Measurements from ENCODE around the gene ZNF616. TPM values are rescaled to one million over a fixed set of nuclear protein-coding genes. Genes with fewer than 3 reads are reported as not detected.
A peak's percentile ranks its signal among the peaks of the same experiment; 100 is the strongest.

ZNF616 gene
- total RNA-seq, 1 donor, result 12.5 TPM

DNA sequence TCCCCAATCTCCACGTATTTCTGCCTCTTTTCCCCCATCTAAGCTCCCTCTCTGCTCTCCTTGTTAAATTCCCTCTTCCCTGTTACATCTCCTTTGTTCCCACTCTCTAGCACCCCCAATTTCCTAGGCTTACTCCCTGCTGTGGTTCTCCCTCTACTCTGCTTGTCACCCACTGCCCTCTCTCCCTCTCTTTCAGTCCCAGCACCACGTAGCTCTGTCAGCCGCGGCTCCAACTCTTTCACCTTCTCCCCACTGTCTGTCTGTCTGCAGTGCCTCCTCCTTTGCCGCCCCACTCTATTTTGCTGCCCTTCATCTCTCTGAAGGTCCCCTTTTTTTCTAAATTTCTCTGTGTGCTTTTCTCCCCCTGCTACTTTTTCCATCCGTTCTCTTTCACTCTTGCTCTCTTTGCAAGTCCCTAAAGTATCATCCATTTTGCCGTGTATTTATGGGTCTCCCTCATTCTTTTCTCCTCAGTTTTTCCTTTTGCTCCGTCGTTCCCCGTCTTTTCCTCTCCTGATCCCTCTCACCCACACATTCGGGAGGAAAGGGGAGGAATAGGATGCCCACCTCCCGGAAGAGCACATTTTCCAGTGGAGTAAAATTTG, 45.1 kb downstream of the ZNF616 start:
- TF ChIP-seq, protein P1, sequence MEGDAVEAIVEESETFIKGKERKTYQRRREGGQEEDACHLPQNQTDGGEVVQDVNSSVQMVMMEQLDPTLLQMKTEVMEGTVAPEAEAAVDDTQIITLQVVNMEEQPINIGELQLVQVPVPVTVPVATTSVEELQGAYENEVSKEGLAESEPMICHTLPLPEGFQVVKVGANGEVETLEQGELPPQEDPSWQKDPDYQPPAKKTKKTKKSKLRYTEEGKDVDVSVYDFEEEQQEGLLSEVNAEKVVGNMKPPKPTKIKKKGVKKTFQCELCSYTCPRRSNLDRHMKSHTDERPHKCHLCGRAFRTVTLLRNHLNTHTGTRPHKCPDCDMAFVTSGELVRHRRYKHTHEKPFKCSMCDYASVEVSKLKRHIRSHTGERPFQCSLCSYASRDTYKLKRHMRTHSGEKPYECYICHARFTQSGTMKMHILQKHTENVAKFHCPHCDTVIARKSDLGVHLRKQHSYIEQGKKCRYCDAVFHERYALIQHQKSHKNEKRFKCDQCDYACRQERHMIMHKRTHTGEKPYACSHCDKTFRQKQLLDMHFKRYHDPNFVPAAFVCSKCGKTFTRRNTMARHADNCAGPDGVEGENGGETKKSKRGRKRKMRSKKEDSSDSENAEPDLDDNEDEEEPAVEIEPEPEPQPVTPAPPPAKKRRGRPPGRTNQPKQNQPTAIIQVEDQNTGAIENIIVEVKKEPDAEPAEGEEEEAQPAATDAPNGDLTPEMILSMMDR (IDR thresholded peaks at IDR 0.05; ENCODE audit: insufficient read depth, low read depth, low read length), result no peak
- DNase-seq (ENCODE audit: low read depth), result peak; percentile 6
- peak overlapping the region; percentile 100 for H3K4me3 ChIP-seq (ENCODE audit: low read depth, low read length)

DNA sequence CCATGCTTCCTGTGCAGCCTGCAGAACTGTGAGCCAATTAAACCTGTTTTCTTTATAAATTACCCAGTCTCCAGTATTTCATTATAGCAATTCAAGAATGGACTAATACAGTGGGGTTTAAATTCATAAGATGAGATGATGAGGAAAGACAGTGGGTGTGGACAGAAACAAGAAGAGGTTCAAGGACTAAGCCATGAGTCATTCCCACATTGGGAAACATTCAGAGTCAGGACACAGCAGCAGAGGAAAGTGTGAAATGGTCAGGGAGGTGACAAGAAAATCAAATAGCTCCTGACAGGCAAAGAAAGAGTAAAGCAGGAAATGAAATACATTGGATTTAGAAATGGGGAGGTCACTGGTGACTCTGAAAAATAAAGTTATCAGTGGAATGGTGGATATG, 53.3 kb downstream of the ZNF616 start:
- peak; percentile 63 for DNase-seq (ENCODE audit: low read depth)
- H3K4me3 ChIP-seq (ENCODE audit: low read depth, low read length), result no peak overlapping the region
- TF ChIP-seq, protein P1 (IDR thresholded peaks at IDR 0.05; ENCODE audit: insufficient read depth, low read depth, low read length), result no peak

DNA sequence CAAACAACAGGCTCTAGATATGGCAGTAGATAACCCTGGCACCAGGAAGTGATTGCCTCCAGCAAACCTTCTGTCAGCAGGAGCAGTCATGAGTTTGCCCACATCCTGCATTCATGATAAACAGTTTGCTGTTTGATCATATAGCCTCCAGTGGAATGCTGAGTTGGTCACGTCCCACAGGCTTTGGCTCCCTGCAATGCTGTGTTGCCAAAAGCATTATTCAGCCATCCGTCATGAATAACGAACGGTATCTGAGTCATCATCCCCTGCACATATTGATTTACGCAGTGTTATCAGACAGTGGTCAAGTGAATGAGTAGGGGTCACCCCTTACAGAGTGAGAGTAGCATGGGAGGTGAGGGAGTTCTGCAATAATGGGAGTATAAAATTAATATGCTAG, 69.2 kb downstream of the ZNF616 start:
- peak; percentile 42 for DNase-seq (ENCODE audit: low read depth)
- TF ChIP-seq, protein P1 (IDR thresholded peaks at IDR 0.05; ENCODE audit: insufficient read depth, low read depth, low read length), result no peak
- H3K4me3 ChIP-seq (ENCODE audit: low read depth, low read length), result no peak overlapping the region

GRCh38 chr19:52069653-52070052, 70.1 kb downstream of the ZNF616 start:
- TF ChIP-seq, protein P1 (IDR thresholded peaks at IDR 0.05; ENCODE audit: insufficient read depth, low read depth, low read length), result no peak
- no peak overlapping the region for H3K4me3 ChIP-seq (ENCODE audit: low read depth, low read length)
- DNase-seq (ENCODE audit: low read depth), result no peak

GRCh38 chr19:52066258-52066863, 73.4 kb downstream of the ZNF616 start:
- no peak overlapping the region for H3K4me3 ChIP-seq (ENCODE audit: low read depth, low read length)
- TF ChIP-seq, protein P1 (IDR thresholded peaks at IDR 0.05; ENCODE audit: insufficient read depth, low read depth, low read length), result no peak
- no peak for DNase-seq (ENCODE audit: low read depth)

DNA sequence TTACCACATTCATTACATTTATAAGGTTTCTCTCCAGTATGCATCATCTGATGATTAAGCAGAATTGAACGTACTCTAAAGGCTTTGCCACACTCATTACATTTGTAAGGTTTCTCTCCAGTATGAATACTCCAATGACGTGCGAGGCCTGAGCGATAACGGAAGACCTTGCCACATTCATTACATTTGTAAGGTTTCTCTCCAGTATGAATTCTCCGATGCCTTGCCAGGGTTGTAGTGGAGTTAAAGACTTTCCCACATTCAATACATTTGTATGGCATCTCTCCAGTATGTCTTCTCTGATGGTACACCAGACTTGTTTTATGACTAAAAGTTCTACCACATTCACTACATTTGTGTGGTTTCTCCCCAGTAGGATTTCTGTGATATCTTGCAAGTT, 74.3 kb downstream of the ZNF616 start:
- DNase-seq (ENCODE audit: low read depth), result no peak
- no peak overlapping the region for H3K4me3 ChIP-seq (ENCODE audit: low read depth, low read length)
- TF ChIP-seq, protein P1 (IDR thresholded peaks at IDR 0.05; ENCODE audit: insufficient read depth, low read depth, low read length), result no peak

Small RNA genes within 50 kb of the gene (small RNA-seq; reads per million reads assigned to genes)
- gene RPL37P23, result 0.47 reads per million

Other genes starting within 250 kb of the ZNF616 start
- gene ZNF649, start 234.9 kb downstream of the ZNF616 start, total RNA-seq, result 6.4 and 12.1 TPM in 2 replicates
- 5.2 and 10.8 TPM in 2 replicates for gene ZNF613, start 212.5 kb downstream of the ZNF616 start, total RNA-seq
- 6.8 and 7.8 TPM in 2 replicates for gene ZNF350, start 153.1 kb downstream of the ZNF616 start, total RNA-seq
- gene ZNF615, start 131.7 kb downstream of the ZNF616 start, total RNA-seq, result 9.0 and 9.9 TPM in 2 replicates
- gene ZNF614, start 111.6 kb downstream of the ZNF616 start, total RNA-seq, result 7.7 and 12.1 TPM in 2 replicates
- gene ZNF432, start 91.1 kb downstream of the ZNF616 start, total RNA-seq, result 7.4 and 10.8 TPM in 2 replicates
- gene ZNF841, start 44.2 kb downstream of the ZNF616 start, total RNA-seq, result 22.9 and 41.9 TPM in 2 replicates
- 7.1 and 11.7 TPM in 2 replicates for gene ZNF836, start 31.7 kb upstream of the ZNF616 start, total RNA-seq
- gene PPP2R1A, start 50.1 kb upstream of the ZNF616 start, total RNA-seq, result 122 and 166 TPM in 2 replicates
- gene ZNF766, start 129.6 kb upstream of the ZNF616 start, total RNA-seq, result 6.4 and 12.1 TPM in 2 replicates
- gene ZNF480, start 157.2 kb upstream of the ZNF616 start, total RNA-seq, result 6.4 and 8.2 TPM in 2 replicates
- gene ZNF610, start 196.3 kb upstream of the ZNF616 start, total RNA-seq, result 0.97 and 2.2 TPM in 2 replicates
- 21.6 and 30.0 TPM in 2 replicates for gene ZNF880, start 230.0 kb upstream of the ZNF616 start, total RNA-seq